Body of pancreas (tissue), 4 donors: Measurements from ENCODE around the gene GRID1.

Source experiments
- CTCF ChIP-seq, 7 experiments: fragments of 450-650 bp in 4 of 7; fragments of 200-600 bp in 3 of 7; sonication (generic) in 3 of 7; IDR thresholded peaks; one replicate each; pipeline ENCODE4 v1.5.1; 2016 to 2019; ENCODE audit warnings: antibody characterized with exemption in 7 of 7
- POLR2A ChIP-seq, 3 donors: fragments of 450-650 bp; IDR thresholded peaks; one replicate each; pipeline ENCODE4 v1.6.1; 2016; ENCODE audit warnings: antibody characterized with exemption in 3 of 3, mild to moderate bottlenecking in 2 of 3

- TF ChIP-seq CTCF (IDR thresholded peaks at IDR 0.05): no peak
- TF ChIP-seq POLR2A (IDR thresholded peaks at IDR 0.05): no peak
Measured at GRCh38 chr10:86315549-86315942, 51.0 kb downstream of the GRID1 start.
